ENCODE data around the gene KLHDC7B.
"Not testable (repeated sequence)": the region's sequence is repeated elsewhere in the genome, so short reads cannot be mapped to it uniquely, and the experiment has no call there.

Gene KLHDC7B

DNA sequence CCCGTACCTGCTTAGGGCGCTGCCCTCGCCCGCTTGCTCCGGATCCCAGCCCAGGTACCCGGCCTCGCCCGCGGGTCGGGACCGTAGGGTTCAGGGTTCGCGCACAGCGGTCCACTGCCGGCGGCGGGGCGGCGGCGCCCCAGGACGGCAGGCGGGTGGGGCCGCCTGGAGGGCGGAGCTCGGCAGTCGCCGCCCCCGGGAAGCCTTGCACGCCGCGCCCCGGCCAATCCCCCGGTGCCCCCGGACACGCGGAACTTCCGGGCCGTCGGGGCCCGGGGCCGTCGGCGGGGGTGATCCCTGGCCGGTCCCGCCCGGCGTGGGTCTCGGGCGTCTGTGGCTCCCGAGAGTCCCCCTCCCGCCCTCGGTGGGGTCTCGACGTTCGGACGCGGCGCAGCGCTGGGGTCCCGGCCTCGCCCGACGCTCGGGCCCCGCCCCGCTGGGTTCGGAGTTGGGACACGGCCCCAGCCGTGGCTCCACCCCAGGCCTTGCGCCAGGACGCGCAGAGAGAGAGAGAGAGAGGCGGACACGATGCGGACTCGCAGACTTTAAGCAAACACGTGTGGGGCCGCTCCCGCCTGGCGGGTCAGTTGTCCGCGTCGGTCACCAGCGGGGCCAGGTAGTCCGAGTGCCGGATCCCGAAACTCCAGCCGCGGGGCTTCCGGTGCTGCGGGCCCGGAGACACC lies 15.7 kb upstream of the KLHDC7B start, which contains the start of gene TYMP:
TSS of gene TYMP (minus strand) at position 116 of the 683 bp plus-strand sequence. CDS start 303 bp downstream, outside the sequence.
- DNase-seq, result peak; percentile 81

DNA sequence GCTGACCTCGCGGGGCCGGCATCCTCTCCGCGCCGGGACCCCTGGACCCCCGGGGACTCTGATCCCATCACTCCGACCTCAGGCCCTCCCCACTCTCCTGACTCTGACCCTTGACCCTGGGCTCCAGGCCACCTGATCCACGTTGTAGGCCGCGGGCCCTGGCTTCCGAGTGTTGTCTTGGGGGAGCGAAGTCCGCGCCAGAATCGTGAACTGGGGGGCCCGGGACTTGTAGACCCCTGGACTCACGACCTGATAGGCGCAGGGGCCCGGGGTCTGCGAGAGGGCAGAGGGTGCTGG lies 15.2 kb upstream of the KLHDC7B start:
- DNase-seq, result peak; percentile 44

- DNase-seq, result peak; percentile 85
These were observed 14.7 kb upstream of the KLHDC7B start for GRCh38 chr22:50530877-50531545.

- DNase-seq, result no peak
These were observed 14.1 kb upstream of the KLHDC7B start for GRCh38 chr22:50531546-50531961.

- no peak for DNase-seq
These were observed 13.6 kb upstream of the KLHDC7B start for GRCh38 chr22:50531962-50532674.

DNA sequence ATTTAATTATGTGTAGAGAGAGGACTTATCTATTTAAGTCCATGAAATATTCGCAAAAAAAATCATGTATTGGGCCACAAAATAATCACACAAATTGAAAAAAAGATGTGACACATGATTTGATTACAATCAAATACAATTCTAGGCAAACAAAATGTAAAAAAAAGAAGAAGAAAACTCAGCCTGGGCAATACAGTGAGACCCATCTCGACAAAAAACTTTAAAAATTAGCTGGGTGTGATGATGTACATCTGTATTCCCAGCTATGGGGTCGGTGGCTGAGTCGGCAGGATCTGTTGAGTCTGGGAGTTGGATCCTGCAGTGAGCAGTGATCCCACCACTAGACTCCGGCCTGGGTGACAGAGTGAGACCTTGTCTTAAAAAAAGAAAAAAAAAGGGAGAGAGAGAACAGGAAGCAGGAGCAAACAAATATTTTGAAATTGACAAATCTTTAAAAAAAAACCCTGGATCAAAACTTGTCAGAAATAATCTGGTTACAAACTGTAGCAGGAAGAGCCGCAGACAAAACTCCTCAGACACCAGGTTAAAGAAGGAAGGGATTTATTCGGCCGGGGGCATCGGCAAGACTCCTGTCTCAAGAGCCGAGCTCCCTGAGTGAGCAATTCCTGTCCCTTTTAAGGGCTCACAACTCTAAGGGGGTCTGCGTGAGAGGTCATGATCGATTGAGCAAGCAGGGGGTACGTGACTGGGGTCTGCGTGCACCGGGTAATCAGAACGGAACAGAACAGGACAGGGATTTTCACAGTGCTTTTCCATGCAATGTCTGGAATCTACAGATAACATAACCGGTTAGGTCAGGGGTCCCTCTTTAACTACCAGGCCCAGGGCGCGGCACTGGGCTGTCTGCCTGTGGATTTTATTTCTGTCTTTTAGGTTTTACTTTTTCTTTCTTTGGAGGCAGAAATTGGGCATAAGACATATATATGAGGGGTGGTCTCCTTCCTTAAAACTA lies 12.6 kb upstream of the KLHDC7B start:
- no peak for DNase-seq

GRCh38 chr22:50533856-50534711 lies 11.6 kb upstream of the KLHDC7B start:
- DNase-seq, result not testable (repeated sequence)

- no peak for DNase-seq
These were observed 10.6 kb upstream of the KLHDC7B start for GRCh38 chr22:50535113-50535512.

DNA sequence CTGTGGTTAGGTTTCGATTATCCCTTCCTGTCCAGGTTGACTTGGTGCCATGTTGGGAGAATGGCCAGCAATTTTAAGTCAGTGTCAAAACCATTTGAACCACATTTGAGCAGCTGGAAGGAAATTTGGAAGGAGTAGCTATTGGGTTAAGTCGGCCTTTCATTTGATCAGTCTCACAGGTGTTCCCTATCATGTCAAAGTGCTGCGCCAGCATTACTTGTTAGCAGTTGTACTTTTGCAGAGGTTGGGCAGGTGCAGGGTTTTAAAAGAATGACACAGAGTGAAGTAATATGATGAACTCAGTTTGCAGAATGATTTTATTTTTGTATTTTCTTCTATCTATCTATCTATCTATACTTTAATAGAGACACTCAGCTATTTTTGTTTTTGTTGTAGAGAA lies 9.5 kb upstream of the KLHDC7B start:
- DNase-seq, result no peak

DNA sequence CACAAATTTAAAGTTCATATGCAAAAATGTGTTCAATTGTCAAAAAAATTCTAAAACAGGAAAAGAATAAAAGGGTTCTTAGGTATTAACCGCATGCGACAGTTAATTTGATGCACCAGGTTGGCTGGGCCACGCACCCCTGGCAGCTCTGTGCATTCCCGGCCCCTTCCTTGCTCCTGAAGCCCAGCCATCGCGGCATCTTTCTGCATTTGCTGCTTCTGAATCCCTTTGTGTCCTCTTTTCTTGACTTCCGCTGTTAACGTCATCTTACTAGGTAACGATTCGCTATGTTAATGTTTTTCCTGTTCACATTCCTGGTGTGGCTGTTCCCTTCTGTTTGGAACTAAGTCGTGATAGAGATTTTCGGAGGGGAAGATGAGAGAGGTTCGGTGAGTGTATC lies 7.9 kb upstream of the KLHDC7B start:
- no peak for DNase-seq

GRCh38 chr22:50540381-50540780 lies 5.3 kb upstream of the KLHDC7B start:
- DNase-seq, result no peak

DNA sequence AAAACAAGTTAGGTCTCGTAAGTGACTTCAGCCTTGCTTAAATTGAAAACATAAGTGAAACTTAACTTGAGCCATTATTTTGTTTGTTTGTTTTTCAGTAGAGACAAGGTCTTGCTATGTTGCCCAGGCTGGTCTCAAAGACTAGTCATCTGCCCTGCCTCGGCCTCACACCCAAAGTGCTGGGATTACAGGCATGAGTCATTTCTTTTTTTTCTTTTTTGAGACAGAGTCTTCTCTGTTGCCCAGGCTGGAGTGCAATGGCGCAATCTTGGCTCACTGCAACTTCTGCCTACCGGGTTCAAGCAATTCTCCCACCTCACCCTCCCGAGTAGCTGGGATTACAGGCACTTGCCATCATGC lies 4.1 kb upstream of the KLHDC7B start:
- DNase-seq, result not testable (repeated sequence)

DNA sequence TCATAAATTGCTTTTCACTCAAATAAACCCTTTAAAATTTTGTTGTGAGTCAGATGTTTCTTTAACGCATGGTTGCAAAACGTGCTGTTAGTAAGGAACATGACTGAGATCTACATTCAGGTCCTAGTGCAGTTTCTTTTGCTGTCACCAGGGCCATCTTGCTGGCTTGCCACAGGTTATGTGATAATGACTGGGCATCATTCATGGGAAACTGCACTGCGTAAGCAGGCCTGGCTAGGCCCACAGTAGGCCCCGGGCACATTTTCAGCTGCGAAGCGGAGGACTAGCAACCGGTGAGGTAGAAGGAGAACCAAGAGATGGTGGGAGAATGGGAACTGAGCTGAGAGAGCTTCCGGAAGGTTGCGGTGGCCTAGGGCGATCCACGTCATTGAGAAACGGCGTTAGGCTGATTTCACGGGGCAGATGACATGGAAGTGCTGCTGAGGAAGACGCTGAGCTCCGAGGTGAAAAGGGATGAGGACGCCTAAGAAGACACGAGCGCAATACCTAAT lies 3.2 kb upstream of the KLHDC7B start:
- no peak for DNase-seq

DNA sequence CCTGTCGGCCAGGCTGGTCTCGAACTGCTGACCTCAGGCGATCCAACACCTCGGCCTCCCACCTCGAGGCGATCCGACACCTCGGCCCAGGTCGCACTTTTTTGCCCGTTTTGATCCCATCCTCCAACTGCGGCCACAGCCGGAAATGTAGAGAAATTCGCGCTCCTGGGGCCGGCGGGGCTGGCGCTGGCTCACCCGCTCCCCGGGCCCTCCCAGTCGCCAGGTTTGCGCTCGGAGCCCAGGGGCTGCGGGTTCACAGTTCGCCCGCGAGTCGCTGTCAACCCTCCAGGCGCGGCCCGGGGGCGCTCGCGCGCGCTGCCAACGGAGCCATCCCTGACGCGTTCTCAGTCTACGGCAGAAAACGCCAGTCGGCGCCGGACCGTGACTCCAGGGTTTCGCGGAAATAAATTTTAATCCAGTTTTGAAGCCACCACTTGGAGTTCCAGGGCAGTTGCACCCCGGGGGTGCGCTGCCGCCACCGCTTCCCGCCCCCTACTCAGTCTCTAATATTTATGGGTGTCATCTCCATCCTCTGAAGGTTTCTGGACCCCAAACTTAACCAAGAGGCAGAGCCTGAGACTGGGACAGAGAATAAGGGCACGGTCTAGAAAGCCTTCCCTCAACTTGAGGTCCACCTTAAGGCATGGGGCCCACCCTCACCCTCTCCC lies 1.5 kb upstream of the KLHDC7B start:
- peak; percentile 65 for DNase-seq

- DNase-seq, result no peak
These were observed 899 bp upstream of the KLHDC7B start for GRCh38 chr22:50544746-50545253.

- DNase-seq, result no peak
These were observed 895 bp downstream of the KLHDC7B start for GRCh38 chr22:50546326-50547262.

- no peak for DNase-seq
These were observed 1.7 kb downstream of the KLHDC7B start for GRCh38 chr22:50547263-50547985.

GRCh38 chr22:50548040-50548920 lies 2.6 kb downstream of the KLHDC7B start:
- no peak for DNase-seq

Data from hematopoietic multipotent progenitor cell treated with erythropoietin and hydrocortisone succinate and interleukin-3 and kit ligand, for 8 days (in vitro differentiated cells).